Loucy (cell line): ENCODE results near the gene NDRG3.

Experiments
- EZH2phosphoT487 ChIP-seq: fragments of 200-600 bp; IDR thresholded peaks from 2 replicates; pipeline ENCODE4 v1.6.1; 2018; ENCODE audit warnings: antibody characterized with exemption, mild to moderate bottlenecking, moderate library complexity, borderline replicate concordance
- TF ChIP-seq, protein P1 (sequence below): fragments of 200-600 bp; sonication (generic); conservative IDR thresholded peaks from 2 replicates; pipeline ENCODE4 v1.5.1; 2014; ENCODE audit warnings: mild to moderate bottlenecking, antibody characterized with exemption, low read length

DNA sequence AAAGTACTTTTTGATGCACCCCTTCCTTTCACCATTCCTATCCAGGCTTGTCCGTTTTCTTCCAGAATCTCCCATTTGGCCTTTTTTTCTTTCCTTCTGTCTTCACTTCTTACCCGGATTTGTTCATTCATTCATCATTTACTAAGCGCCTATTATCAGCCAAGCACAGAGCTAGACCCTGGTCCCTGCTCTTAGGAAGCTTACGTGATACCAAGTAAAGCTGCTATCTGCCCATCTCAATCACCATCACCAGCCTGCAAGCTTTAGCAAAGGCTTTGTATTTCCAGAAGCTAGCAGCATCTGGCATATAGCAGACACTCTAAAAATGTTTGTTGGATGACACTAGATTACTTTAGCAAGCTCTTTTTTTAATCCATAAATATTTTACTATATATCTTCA is 4.8 kb downstream of the NDRG3 start:
- TF ChIP-seq, protein P1, sequence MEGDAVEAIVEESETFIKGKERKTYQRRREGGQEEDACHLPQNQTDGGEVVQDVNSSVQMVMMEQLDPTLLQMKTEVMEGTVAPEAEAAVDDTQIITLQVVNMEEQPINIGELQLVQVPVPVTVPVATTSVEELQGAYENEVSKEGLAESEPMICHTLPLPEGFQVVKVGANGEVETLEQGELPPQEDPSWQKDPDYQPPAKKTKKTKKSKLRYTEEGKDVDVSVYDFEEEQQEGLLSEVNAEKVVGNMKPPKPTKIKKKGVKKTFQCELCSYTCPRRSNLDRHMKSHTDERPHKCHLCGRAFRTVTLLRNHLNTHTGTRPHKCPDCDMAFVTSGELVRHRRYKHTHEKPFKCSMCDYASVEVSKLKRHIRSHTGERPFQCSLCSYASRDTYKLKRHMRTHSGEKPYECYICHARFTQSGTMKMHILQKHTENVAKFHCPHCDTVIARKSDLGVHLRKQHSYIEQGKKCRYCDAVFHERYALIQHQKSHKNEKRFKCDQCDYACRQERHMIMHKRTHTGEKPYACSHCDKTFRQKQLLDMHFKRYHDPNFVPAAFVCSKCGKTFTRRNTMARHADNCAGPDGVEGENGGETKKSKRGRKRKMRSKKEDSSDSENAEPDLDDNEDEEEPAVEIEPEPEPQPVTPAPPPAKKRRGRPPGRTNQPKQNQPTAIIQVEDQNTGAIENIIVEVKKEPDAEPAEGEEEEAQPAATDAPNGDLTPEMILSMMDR, result no peak
- TF ChIP-seq EZH2phosphoT487, result no peak
